ENCODE results near the gene PREPL. TPM values are rescaled to one million over a fixed set of nuclear protein-coding genes. Genes with fewer than 3 reads are reported as not detected.

PREPL gene
- total and polyA plus RNA-seq, 9 of the 15 experiments (the other 6 are each of a cell fraction or from before 2014, with no cell fraction given): 11.6 to 58.9 (median 27.2) TPM

DNA sequence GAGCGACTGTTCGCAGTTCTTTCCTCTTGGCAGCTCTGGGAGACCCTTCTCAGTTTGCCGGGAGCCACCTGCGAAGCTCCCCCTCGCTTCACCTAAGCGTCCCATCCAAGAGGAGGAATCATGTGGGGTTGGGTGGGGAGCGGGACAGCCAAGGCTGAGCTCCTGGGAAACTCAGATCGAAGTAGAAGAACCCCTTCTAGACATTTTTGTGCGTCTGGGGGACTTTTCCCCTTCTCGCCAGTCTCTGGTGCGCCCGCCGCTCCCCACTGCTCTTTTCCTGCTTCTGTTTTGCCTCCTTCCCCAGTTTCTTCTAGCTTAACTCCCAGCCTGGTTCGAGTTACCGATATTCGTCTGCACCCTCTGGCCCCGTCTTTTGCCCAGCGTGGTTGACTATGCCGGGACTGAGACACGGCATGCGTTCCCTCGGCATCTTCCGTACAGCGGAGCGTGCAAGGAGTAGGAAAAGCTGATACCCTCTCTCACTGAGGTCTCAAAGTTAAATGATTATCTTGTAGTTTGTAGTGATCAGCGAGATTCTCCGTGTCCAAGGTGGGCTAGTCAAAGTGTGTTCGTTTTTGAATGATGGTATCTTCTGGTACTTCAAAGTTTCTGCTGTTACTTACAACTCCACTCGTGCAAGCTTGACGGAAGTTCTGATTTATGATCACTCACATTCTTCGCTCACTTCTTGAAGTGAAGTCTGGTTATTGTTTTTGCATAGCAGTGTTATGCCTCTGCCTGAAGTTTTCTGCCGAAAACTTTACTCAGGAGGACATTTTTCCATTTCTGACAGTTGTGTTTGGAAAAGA, 1.1 kb upstream of the PREPL start (continued):
- TF ChIP-seq RBBP5 (IDR thresholded peaks at IDR 0.05; ENCODE audit: borderline replicate concordance, insufficient read depth, low read length, poor library complexity, severe bottlenecking) (peak; percentile 67), BHLHE40 (IDR thresholded peaks at IDR 0.05; ENCODE audit: low read length) (peak; percentile 41; the same call in 1 of the 2 replicates), ZNF24 (IDR thresholded peaks at IDR 0.05) (no peak), CHD4 (IDR thresholded peaks at IDR 0.05; ENCODE audit: insufficient read depth, insufficient replicate concordance, low read depth, low read length, poor library complexity, severe bottlenecking) (no peak), FOXK1 (CRISPR knock-in tag; IDR thresholded peaks at IDR 0.05; ENCODE audit: borderline replicate concordance) (0 out of 2 replicates have a peak, but pooled peaks have one; percentile 65), ZNF232 (CRISPR knock-in tag; IDR thresholded peaks at IDR 0.05) (0 out of 2 replicates have a peak, but pooled peaks have one; percentile 47), L3MBTL2 (IDR thresholded peaks at IDR 0.05) (peak; percentile 31; the same call in 1 of the 2 replicates), KDM1A (IDR thresholded peaks at IDR 0.05) (0 out of 4 replicates have a peak, but pooled peaks of 1 of the 2 experiments have one; percentile 13), SPI1 (IDR thresholded peaks at IDR 0.05; ENCODE audit: borderline replicate concordance, low read depth, low read length) (no peak), ETV6 (IDR thresholded peaks at IDR 0.05; ENCODE audit: borderline replicate concordance in 1 of 2, low read depth in 2 of 2, low read length in 1 of 2) (no peak), ETV6 (CRISPR knock-in tag; IDR thresholded peaks at IDR 0.05; ENCODE audit: borderline replicate concordance) (0 out of 2 replicates have a peak, but pooled peaks have one; percentile 57), ZNF785 (CRISPR knock-in tag; IDR thresholded peaks at IDR 0.05) (no peak), TAF15 (IDR thresholded peaks at IDR 0.05; ENCODE audit: low read depth, low read length) (no peak), NR4A1 (CRISPR knock-in tag; IDR thresholded peaks at IDR 0.05) (no peak), NR4A1 (tag; IDR thresholded peaks at IDR 0.05) (no peak), CBX3 (IDR thresholded peaks at IDR 0.05; ENCODE audit: borderline replicate concordance in 1 of 2, low read length in 2 of 2) (peak in 1 of 2 experiments; percentile 39; a peak in 1 of 3 replicates), GTF2A2 (tag; IDR thresholded peaks at IDR 0.05) (no peak)
- TF ChIP-seq, protein P1, sequence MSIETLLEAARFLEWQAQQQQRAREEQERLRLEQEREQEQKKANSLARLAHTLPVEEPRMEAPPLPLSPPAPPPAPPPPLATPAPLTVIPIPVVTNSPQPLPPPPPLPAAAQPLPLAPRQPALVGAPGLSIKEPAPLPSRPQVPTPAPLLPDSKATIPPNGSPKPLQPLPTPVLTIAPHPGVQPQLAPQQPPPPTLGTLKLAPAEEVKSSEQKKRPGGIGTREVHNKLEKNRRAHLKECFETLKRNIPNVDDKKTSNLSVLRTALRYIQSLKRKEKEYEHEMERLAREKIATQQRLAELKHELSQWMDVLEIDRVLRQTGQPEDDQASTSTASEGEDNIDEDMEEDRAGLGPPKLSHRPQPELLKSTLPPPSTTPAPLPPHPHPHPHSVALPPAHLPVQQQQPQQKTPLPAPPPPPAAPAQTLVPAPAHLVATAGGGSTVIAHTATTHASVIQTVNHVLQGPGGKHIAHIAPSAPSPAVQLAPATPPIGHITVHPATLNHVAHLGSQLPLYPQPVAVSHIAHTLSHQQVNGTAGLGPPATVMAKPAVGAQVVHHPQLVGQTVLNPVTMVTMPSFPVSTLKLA (conservative IDR thresholded peaks at IDR 0.05): peak; percentile 21 to 22; a peak in 1 of 4 replicates
- TF ChIP-seq, protein P2, sequence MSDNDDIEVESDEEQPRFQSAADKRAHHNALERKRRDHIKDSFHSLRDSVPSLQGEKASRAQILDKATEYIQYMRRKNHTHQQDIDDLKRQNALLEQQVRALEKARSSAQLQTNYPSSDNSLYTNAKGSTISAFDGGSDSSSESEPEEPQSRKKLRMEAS (CRISPR knock-in tag; IDR thresholded peaks at IDR 0.05): 0 out of 2 replicates have a peak, but pooled peaks have one; percentile 15
- TF ChIP-seq, protein P3, sequence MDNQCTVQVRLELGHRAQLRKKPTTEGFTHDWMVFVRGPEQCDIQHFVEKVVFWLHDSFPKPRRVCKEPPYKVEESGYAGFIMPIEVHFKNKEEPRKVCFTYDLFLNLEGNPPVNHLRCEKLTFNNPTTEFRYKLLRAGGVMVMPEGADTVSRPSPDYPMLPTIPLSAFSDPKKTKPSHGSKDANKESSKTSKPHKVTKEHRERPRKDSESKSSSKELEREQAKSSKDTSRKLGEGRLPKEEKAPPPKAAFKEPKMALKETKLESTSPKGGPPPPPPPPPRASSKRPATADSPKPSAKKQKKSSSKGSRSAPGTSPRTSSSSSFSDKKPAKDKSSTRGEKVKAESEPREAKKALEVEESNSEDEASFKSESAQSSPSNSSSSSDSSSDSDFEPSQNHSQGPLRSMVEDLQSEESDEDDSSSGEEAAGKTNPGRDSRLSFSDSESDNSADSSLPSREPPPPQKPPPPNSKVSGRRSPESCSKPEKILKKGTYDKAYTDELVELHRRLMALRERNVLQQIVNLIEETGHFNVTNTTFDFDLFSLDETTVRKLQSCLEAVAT (IDR thresholded peaks at IDR 0.05): peak in 1 of 2 experiments; percentile 62; a peak in 2 of 4 replicates
- TF ChIP-seq, protein P4, sequence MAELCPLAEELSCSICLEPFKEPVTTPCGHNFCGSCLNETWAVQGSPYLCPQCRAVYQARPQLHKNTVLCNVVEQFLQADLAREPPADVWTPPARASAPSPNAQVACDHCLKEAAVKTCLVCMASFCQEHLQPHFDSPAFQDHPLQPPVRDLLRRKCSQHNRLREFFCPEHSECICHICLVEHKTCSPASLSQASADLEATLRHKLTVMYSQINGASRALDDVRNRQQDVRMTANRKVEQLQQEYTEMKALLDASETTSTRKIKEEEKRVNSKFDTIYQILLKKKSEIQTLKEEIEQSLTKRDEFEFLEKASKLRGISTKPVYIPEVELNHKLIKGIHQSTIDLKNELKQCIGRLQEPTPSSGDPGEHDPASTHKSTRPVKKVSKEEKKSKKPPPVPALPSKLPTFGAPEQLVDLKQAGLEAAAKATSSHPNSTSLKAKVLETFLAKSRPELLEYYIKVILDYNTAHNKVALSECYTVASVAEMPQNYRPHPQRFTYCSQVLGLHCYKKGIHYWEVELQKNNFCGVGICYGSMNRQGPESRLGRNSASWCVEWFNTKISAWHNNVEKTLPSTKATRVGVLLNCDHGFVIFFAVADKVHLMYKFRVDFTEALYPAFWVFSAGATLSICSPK (IDR thresholded peaks at IDR 0.05; ENCODE audit: borderline replicate concordance): no peak

All from K562 (cell line).